Globus pallidus (tissue), 1 donor: ENCODE measurements around the gene NDUFA12.
"Not testable (repeated sequence)": the region's sequence is repeated elsewhere in the genome, so short reads cannot be mapped to it uniquely, and the experiment has no call there.

Experiments used
- DNase-seq: peaks from one replicate; pipeline ENCODE4 v3.0.0-alpha.2; 2015; ENCODE audit warnings: low spot score

Gene NDUFA12

DNA sequence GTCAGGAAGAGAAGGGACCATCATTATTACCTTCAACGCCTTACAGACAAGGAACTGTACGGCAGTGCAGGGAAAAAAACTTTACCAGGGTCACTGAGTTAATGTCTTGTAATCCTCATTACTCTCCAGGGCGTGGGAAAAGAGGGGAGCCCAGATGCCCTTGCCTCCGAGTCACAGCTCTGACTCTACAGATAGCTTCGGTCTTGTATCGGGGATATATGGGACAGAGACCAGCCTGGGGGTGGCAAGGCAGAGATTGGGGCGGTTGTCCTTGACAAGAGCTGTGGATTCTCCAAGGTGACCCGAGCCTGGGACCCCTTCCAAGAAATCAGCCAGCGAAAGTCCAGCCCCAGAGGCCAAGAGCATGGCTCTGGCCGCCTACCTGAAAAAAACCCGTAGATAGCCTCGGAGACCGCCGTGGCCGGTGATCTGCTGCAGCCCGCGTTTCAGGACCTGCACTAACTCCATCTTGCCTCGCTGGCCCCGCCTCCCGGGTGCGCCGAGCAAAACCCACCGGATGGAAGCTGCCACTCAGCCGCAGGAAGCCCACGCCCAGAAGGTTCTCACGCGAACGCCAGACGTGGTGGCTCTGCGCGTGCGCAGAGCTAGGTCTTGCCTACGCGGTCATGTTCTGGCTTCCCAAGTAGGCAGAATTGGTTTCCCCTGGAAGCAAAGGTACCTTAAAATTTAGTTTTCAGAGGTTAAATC is at the start of gene NDUFA12:
NDUFA12 (minus strand) TSS at position 485 of the 708 bp plus-strand sequence; CDS start at position 468, 17 bp downstream.
- peak; percentile 90 for DNase-seq

DNA sequence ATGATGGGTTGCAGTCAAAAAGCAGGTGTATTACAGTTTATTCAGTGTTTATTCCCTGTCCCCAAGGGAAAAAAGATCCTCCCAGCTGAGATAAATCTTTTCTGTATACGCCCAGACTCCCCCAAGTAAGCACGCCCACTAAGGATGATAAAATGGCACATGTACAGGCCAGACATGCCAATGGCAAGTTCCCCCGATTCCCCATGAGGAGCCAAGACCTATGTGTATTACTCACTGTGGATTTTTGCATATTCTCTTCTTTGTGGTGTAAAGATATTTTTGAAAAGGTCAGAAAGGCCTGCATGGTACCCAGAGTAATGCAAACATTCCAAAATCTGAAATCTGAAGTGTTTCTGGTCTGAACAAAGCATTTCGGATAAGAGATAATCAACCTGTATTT is 47.7 kb upstream of the NDUFA12 start:
- no peak for DNase-seq

DNA sequence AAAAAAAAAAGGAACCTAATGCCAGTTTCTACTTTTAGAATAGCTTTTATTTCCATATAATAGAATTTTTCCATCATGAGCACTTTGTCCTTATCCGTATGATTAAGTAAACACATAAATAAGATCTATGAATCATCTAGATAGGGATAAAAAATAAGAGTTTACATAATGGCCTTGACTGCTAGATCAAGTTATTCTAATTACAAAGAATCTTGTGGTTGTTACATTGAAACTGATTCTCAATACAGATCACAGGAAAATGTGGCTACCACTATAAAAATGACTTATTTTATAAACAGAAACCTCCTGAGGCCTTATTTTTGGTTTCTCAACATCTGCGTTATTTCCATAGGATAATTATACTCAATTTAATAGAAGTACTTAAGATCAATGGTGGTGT is 34.4 kb upstream of the NDUFA12 start:
- no peak for DNase-seq

DNA sequence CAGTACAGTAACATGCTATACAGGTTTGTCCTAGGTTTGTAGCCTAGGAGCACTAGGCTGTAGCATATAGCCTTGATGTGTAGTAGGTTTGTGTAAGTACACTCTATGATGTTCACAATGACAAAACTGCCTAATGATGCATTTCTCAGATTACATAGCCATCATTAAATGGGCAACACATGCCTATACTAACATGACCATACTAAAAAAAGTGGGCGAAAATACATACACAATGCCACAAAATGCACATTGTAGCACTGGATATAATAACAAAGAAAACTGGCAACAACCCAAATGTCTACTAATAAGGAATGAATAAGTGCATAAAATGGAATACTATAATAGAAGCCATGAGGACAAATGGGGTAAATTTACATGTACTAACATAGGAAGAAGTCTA is 31.3 kb upstream of the NDUFA12 start:
- no peak for DNase-seq

DNA sequence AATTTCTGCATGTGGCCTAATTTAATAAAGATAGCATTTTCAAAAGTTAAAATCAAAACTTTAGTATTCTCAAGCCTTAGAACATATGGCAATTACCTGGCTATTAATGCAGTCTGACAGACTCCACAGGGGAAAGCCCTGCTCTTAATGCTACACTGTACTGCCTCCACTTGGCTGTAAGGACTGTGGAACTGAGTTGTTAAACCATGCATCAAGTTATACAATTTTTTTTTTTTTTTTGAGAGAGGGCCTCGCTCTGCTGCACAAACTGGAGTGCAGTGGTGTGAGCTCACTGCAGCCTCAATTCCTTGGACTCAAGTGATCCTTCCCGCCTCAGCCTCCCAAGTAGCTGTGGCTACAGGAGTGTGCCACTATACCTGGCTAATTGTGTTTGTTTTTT is 19.0 kb upstream of the NDUFA12 start:
- no peak for DNase-seq

DNA sequence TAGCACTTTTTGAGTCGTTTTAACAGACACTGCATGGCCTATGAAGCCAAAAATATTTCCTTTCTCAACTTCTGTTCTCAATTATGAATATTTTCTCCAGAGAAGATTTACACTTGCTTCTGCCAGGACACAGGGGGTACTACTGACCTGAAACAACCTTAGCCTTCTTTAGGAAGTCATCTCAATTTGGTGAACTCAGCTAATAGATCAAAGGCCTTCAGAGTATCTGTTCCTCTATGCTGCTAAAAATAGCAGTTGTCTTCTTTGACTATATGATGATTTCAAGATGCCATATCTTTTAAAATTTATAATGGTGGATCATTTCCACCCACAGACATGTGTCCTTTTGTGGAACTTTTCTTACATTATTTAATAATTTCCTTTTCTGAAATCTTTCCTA is 14.0 kb upstream of the NDUFA12 start:
- no peak for DNase-seq

DNA sequence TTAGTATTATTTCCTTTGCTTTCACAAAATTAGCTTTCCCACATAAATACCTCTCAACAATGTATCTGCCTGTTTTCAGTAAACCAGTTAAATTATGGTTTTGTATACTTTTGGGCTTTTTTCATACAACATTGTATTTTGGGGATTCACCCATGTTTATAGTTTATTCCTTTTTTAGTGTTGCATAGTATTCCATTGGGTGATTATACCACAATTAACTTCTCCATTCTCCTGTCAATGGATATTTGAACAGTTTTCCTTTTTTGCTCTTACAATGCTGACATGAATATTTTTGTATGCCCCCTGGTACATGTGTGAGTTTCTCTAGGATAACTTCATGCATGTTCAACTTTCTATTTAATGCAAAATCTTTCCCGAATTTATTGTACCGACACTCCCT is 12.6 kb upstream of the NDUFA12 start:
- DNase-seq: no peak

DNA sequence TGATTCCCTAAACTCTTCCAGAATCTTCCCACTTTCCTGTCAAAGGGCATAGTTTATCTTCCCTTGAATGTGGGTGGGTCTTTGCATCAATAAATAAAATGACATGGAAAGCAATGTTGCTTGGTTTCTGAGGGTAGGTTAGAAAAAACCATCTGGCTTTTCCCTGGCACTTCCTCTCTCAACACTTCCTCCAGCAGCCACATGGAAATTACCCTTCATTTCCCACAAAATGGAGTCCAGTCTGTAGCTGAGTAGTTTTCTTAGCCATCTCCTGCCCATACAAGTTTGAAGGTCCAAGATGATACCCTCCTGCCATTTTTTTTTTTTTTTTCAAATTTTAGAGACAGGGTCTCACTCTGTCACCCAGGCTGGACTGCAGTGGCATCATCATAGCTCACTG is 11.1 kb upstream of the NDUFA12 start:
- DNase-seq: no peak

DNA sequence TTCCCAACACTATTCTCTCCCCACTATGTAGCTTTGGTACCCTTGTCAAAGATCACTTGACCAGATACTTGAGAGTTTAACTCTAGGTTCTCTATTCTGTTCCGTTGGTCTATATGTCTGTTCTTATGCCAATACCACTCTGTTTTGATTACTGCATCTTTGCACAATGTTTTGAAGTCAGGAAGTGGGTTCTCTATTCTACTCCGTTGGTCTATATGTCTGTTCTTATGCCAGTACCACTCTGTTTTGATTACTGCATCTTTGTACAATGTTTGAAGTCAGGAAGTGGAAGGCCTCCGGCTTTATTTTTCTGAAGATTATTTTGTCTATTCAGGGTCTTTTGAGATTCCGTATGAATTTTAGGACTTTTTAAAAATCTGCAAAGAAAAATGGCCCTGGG is 2.7 kb upstream of the NDUFA12 start:
- DNase-seq: no peak

DNA sequence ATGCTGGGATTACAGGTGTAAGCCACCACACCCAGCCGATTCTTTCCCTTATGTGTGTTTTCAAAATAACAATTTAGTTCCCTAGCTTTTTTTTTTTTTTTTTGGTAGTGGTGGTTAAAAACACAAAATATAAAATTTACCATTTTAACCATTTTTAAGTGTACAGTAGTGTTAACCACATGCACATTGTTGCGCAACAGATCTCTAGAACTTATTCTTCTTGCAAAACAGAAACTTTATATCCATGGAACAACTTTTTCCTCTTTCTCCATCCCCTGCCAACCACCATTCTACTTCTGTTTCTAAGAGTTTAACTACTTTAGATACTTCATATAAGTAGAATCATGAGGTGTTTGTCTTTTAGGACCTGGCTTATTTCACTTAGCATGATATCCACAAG is 1.1 kb upstream of the NDUFA12 start:
- DNase-seq: no peak

DNA sequence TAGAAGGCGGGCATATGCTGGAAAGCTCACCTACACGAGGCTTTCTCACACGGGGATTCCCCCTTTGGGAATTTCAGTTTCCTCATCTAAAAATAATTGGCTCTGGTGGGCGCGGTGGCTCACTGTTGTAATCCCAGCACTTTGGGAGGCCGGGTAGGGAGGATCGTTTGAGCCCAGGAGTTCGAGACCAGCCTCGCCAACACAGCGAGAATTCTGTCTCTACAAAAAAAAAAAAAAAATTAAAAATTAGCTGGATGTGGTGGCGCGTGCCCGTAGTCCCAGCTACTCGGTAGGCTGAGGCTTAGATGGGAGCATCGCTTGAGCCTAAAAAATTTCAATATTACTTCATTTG is 400 bp upstream of the NDUFA12 start:
- DNase-seq: no peak

DNA sequence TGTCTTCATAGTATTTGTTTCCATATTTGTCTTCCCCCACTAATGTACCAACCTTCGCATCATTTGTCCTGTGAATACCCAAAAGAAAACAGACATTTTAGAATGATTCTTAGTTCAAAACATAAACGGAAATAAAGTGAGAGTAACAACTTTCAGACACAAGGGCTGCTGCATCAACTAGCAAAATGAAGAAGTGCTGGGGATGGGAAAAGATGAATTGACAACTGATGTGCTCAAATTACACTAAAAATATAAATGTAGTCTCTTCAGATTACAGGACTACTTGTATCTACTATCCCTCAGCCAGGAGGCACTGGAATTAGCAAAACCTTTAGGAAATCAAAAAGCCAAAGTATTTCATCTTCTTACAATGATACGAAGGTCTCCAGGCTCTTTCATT is 743 bp downstream of the NDUFA12 start:
- no peak for DNase-seq

DNA sequence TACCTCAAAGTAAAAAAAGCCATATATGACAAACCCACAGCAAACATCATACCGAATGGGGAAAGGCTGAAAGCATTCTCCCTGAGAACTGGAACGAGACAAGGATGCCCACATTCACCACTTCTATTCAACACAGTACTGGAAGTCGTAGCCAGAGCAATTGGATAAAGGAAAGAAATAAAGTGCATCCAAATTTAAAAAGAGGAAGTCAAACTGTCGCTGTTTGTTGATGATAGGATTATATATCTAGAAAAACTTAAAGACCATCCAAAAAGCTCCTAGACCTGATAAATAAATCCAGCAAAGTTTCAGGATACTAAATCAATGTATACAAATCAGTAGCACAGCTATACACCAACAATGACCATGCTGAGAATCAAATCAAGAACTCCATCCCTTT is 5.2 kb downstream of the NDUFA12 start:
- DNase-seq: no peak

DNA sequence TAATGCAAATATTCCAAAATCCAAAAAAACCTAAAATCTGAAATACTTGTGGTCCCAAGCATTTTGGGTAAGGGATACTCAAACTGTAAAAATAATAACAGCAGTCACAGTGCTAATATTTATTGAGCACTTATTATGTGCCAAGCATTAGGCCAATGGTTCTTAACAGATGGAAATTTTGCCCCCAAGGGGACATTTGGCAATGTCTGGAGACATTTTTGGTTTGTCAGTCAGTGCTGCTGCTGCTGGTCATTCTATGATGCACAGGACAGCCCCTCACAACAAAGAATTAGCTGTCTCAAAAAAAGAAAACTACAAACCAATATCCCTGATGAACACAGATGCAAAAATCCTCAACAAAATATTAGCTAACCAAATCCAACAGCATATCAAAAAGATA is 5.8 kb downstream of the NDUFA12 start:
- DNase-seq: no peak

DNA sequence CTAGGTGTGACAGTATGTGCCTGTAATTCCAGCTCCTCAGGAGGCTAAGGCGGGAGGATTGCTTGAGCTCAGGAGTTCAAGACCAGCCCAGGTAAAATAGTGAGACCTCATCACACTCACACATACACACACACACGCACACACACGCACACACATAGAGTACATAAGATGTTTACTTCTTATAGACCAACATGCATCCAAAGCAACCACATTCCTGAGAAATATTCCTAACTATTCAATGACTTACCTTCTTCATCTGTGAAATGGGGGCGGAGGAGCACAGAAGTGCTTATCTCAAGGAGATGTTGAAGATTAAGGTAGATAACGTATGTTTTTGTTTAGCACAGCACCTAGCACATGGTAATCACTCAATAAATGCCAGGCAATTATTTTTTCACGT is 6.4 kb downstream of the NDUFA12 start:
- DNase-seq: no peak

DNA sequence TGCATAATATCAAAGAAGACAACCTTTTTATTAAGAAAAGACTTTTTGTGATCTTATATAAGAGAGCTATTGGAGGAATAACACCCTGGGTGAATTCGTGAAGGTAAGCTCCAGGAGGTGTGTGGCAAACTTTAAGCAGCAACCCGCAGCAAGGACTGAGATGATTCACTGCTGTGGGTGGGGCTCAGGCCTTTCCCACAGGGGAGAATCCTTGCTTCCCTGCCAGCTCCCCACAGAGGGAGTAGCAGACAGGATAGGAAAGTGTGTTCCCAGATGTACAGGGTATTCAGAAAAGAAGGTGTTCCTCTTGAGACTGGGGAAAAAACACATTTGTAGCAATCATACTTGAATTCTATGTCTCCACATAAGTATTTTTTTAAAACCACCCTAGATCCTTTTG is 9.2 kb downstream of the NDUFA12 start:
- DNase-seq: no peak

DNA sequence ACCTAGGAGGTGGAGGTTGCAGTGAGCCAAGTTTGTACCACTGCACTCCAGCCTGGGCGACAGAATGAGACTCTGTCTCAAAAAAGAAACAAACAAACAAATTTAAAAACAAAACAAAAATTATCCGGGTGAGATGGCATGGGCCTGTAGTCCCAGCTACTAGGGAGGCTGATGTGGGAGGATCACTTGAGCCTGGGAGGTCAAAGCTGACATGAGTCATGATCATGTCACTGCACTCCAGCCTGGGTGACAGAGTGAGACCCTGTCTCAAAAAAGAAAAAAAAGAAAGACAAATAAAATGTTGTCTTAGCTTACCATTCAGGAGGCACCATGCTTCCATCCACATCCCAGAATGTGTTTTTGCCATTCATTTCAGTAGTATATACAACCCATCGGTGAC is 9.6 kb downstream of the NDUFA12 start:
- DNase-seq: not testable (repeated sequence)

DNA sequence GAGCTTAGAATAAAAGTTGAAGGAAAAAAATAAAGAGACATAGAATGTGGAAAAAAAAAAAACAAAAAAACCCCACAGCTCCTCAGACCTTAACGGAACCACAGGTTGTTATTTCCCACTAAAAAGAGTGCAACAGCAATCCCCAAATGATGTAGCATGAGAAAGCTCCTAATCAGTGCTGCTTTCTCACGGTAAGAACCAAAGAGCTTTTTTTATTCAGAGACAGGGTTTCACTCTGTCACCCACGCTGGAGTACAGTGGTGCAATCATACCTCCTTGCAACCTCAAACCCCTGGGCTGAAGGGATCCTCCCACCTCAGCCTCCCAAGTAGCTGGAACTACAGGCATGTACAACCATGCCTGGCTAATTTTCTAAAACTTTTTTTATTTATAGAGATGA is 13.3 kb downstream of the NDUFA12 start:
- DNase-seq: no peak

DNA sequence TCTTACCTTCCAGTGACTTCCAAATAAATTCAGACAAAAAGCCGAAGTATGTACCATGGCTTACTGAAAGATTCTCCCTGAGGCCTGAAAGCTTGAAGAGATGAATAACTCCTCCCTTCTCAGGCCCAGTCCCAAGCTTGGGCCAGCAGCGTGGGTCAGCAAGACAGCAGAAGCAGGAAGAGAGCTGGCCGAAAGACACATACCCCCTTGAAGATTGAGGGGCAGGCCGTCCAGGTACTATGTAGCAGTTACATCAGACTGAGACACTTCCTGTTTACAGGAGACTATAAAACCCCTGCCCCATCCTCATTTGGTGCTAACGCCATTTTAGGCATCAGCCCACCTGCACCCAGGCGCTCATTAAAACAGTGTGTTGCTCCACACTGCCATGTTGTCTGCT is 15.0 kb downstream of the NDUFA12 start:
- no peak for DNase-seq

DNA sequence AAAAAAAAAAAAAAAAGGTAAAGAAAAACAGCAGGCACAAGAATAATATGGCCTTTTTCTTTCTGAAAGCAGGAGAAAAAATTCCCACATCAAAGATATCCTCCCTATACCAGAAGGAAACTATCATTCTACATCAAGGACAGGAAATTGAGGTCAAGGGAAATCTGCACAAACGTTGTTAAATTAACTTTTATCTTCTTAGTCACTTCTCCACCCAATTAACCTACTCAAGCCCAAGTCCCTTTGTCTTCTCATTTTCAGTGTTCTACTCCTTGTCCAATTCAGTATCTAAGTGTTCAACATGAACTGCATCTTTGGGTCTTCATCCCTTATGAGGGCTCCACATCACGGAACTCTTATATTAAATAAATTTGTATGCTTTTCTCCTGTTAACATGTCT is 15.7 kb downstream of the NDUFA12 start:
- no peak for DNase-seq

DNA sequence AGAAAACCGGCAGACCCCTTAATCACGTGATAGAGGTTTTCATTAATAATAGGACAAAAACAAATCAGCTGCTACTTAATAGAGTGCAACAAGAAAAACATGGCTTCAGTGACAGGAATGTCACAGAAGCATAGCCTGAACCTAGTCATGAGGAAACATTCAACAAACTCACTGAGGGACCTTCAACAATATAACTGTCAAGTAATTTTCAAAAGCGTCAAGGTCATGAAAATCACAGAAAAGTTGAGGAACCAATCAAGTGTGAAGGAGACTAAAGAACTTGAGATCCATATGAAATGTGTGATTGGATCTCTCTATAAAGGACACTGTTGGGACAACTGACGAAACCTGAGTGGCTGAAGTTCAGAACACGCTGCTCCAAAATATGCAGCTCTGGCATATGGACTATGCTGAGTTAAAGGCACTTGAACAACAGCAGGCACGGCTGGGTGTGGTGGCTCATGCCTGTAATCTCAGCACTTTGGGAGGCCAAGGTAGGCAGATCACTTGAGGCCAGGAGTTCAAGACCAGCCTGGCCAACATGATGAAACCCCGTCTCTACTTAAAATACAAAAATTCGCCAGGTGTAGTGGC is 16.3 kb downstream of the NDUFA12 start:
- no peak for DNase-seq

DNA sequence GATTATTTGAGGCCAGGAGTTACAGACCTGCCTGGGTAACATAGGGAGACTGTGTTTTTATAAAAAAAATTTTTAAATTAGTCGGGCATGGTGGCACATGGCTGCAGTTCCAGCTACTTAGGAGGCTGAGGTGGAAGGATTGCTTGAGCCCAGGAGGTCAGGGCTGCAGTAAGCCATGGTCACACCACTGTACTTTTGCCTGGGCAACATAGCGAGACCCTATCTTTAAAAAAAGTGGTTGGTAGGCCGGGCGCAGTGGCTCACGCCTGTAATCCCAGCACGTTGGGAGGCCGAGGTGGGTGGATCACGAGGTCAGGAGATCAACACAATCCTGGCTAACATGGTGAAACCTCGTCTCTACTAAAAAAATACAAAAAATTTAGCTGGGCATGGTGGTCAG is 18.4 kb downstream of the NDUFA12 start:
- DNase-seq: not testable (repeated sequence)

DNA sequence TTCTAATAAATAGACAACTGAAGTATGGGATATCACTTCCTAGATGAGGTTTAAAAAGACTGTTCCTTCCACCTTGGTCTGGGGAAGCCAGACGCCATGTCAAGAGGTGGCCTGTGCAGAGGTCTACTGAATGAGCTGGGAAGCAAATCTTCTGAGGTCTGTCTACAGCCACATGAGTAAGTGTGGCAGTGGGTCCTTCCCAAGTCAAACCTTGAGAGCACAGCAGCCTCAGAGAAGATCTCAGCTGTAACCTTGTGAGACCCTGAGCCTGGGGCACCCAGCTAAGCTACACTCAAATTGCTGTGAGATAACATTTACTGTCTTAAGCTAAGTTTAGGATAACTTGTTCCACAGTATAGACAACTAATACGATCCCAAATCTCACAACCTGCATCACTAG is 20.2 kb downstream of the NDUFA12 start:
- no peak for DNase-seq

DNA sequence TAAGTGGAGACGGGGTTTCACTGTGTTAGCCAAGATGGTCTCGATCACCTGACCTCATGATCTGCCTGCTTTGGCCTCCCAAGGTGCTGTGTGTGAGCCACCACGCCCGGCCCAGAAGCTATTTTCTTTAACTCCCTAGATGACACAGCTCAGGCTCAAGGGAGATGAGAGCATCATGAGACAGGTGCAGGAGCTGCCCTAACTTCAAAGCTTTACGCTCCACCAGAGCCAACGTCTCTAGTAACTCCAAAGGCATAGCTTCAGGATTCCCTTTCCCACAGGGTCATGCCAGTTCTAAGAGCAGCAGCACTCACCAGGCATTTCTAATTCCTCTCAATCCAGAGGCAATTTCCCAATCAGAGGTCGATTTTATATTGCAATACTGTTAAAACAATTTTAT is 21.0 kb downstream of the NDUFA12 start:
- no peak for DNase-seq
